GM18520 (cell line): ENCODE measurements around the gene IDI1.
"Not testable (repeated sequence)": the region's sequence is repeated elsewhere in the genome, so short reads cannot be mapped to it uniquely, and the experiment has no call there.

Source experiments
- ATAC-seq: cut with Tn5 transposase; IDR thresholded peaks from one replicate; pipeline ENCODE4 v1.9.1; 2021; ENCODE audit not compliant: unreplicated experiment

IDI1 gene

DNA sequence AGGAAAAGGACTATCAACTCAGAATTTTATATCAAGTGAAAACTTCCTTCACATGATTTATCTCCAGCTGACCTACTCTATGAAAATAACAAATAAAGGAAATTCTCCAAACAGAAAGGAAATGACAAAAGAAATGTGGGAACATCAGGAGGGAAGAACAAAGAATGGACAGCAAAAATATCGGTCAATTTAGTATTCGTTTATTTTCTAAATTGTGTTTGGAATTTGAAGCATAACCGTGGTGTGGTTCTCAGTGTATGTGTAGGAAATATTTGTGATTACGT lies 16.0 kb upstream of the IDI1 start:
- ATAC-seq, result no peak

- ATAC-seq, result no peak
Measured at GRCh38 chr10:1063232-1063865, 14.4 kb upstream of the IDI1 start.

DNA sequence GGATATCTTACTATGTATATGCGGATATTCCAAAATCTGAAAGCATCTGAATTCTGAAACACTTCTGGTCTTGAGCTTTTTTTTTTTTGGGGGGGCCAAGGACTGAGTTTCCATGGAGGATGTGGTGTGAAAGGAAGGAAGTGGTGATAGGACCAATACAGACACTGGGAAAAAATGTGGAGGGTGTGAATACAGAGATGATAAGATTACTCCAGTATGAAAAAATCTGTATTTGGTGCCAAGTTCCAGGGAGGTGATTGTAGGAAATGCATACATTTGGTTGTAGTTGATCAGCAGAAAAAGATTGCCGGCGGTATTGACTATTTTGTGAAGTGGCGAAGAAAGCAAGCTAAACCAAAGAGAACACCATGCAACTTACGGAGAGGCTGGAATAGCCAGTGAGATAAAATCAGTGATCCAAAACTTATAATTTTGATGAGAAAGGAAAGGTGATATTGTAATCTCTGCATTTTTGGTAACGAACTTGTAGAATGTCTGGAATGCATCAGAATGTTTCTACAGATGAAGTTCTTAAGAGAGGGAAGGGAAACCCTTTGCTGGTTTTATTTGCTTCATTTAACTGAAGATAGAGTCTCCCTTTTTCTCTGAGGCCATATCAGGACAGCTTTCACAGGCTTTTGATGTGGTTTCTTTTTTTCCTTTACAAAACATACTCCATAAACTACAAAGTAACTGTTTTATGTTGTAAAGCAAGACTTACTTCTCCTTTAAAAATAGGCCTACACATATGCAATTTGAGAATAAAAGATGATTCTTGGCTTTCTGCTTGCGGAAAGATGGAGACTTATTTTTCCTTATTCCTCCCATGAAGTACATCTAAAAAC lies 13.2 kb upstream of the IDI1 start:
- no peak for ATAC-seq

DNA sequence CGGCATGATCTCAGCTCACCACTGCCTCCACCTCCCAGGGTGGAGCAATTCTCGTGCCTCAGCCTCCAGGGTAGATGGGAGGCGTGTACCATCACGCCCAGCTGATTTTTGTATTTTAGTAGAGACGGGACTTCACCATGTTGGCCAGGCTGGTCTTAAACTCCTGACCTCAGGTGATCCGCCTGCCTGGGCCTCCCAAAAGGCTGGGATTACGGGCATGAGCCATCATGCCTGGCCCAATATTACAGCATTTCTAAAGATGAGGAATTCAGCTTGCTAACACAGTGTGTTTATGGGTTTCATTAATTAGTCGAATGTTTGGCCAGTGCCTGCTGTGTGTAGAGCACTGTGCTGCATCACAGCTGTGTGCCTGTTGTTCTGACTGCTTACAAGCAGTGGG lies 11.0 kb upstream of the IDI1 start:
- ATAC-seq, result no peak

DNA sequence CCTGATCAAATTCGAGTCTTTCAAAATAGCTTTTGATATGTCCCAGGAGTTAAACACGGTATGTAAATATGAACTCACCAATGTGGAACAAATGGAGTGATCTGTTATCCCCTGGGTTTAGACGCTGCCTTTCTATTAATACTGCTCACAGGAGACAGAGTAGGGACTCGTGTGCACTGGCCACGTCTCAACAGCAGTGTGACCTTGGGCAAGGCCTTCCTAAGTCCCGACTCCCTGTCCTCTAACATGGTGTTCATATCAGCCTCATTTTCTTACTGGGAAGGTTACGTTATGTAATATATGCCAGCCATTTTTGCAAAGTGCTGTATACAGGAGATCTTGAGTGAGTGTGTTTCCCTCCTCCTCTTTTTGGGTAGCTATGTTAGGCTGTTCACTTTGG lies 9.1 kb upstream of the IDI1 start:
- ATAC-seq, result no peak

- no peak for ATAC-seq
Measured at GRCh38 chr10:1057106-1057657, 8.3 kb upstream of the IDI1 start.

- peak; percentile 88 for ATAC-seq
Measured at GRCh38 chr10:1056326-1057105, 7.6 kb upstream of the IDI1 start, which contains the start of gene WDR37. WDR37 (plus strand) TSS chr10:1056385; CDS start chr10:1072156, 15,771 bp downstream.

GRCh38 chr10:1054684-1055083 lies 5.8 kb upstream of the IDI1 start:
- no peak for ATAC-seq

- ATAC-seq, result no peak
Measured at GRCh38 chr10:1050554-1050953, 1.6 kb upstream of the IDI1 start.

DNA sequence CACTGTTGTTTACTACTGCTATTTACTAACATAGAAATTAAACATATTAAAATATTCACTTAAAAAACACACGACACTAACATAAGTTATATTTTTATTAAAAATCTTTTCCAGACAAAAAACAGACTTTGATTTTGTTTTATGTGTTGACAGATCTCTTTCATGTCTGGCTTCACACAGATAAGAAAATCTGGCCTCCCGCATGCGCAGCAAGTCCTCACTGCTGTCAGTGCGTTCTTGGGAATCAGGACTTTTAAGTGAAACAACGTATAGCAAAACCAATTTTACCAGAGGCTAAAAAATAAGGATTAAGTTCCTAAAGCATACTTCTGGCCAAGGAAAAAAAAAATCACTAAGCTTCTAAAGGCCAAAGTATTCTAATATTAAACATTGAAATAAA lies 1.2 kb upstream of the IDI1 start:
- no peak for ATAC-seq

DNA sequence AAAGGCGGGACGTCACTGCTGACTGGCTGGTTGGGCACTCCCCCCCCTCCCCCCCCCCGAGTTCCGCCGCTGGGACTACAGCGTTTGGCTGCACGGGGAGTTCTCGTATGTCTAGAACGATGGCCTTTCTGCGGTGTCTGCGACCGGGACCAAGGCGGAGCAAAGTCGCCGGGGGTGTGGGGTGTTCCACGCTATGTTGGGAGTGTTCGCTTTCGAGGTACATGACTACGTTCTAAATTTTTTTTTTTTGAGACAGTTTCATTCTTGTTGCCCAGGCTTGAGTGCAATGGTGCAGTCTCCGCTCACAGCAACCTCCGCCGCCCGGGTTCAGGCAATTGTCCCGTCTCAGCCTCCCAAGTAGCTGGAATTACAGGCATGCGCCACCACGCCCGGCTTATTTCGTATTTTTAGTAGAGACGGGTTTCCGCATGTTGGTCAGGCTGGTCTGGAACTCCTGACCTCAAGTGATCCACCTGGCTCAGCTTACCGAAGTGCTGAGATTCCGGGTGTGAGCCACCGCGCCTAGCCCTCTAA lies 573 bp upstream of the IDI1 start:
- no peak for ATAC-seq

DNA sequence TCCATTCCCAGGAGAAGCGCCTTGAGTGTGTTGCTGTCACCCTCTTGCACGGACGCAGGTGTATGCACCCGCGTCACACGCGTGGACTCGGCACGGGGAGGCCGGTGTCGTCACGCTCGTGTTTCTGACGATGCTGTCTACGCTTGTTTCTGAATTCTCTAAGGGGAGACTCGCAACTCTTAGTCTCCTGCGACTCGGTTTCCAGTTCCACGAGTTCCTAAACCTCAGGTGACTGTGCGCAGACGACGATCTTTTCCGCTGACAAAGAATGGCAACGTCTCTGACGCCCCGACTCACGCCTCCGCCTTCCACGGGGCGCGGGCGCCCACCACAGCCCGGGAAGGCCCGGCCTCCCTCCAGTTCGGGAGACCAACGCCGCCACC lies 579 bp downstream of the IDI1 start:
- no peak for ATAC-seq

- ATAC-seq, result no peak
Measured at GRCh38 chr10:1047937-1048336, 982 bp downstream of the IDI1 start.

- ATAC-seq, result no peak
Measured at GRCh38 chr10:1045415-1045814, 3.5 kb downstream of the IDI1 start.

- ATAC-seq, result no peak
Measured at GRCh38 chr10:1044964-1045363, 4.0 kb downstream of the IDI1 start.

- ATAC-seq, result no peak
Measured at GRCh38 chr10:1044146-1044545, 4.8 kb downstream of the IDI1 start.

DNA sequence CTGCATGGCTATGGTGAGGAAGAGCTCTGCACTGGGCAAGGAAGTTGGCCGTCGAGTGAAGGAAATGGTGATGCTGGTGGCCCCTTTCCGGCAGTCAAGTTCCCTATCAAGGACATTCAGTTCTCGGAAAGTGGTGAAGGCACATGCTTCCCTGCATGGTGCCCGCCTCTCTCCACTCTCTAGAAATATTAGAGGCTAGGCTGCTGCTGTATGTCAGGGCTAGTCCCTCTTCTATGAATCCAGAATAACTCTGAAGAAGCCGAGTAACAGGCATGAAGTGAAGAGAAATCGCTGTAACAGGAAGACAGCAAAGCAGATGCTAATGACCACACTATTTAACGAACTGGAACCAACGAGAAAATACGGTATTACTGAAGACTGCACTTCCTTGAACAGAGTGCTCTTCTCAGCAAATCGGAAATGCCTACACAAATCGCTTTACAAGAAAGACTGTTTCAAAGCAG lies 5.4 kb downstream of the IDI1 start:
- ATAC-seq, result peak; percentile 39

- no peak for ATAC-seq
Measured at GRCh38 chr10:1041514-1041913, 7.4 kb downstream of the IDI1 start.

DNA sequence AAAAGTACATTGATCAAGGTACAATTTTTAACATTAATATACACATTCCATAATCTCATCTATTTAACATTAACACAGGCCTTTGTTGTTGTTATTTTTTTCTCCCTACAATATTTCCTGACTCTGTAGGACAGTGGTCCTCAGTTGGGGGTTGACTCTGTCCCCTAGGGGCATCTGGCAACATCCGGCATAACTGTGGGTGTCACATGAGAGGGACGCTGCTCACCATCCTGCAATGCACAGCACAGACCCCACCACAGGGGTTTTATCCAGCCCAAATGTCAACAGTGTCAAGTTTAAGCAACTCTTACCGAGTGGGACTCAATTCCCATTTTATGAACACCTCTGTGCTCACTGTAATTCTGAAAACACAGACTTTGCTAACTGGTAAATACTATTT lies 8.8 kb downstream of the IDI1 start:
- ATAC-seq, result no peak

GRCh38 chr10:1038769-1039168 lies 10.2 kb downstream of the IDI1 start:
- not testable (repeated sequence) for ATAC-seq

DNA sequence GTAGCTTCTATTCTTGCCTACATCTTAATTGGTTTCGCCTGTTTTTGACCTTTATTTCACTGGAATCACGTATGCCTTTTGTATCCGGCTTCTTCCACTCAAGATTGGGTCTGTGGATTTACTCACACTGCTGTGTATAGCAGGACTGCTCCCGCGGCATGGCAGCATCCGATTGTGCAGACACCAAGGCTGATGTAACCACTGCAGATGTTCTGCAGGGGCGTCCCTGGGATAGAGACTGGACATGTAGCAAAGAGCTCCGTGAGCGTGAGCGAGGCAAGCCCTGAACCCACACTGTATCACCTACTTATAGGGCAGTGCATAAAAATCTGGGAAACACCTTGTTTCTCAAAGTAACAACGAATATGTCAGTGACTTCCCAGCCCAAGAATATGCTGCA lies 11.8 kb downstream of the IDI1 start:
- ATAC-seq, result no peak
